NB4 (cell line): ENCODE results near the gene CCDC34.

ENCODE experiments used
- MYC ChIP-seq: IDR thresholded peaks from 2 replicates; pipeline ENCODE4 v1.6.1; 2011; ENCODE audit warnings: low read depth, low read length
- POLR2A ChIP-seq: IDR thresholded peaks from 2 replicates; pipeline ENCODE4 v1.6.1; 2011; ENCODE audit warnings: mild to moderate bottlenecking; ENCODE audit not compliant: insufficient read length; ENCODE audit errors: extremely low read depth
- TF ChIP-seq, protein P1 (sequence below): IDR thresholded peaks from one replicate; pipeline ENCODE4 v1.5.1; 2012; ENCODE audit warnings: low read depth, low read length
- TF ChIP-seq, protein P2 (sequence below): IDR thresholded peaks from 2 replicates; pipeline ENCODE4 v1.6.1; 2011; ENCODE audit warnings: low read depth, low read length

DNA sequence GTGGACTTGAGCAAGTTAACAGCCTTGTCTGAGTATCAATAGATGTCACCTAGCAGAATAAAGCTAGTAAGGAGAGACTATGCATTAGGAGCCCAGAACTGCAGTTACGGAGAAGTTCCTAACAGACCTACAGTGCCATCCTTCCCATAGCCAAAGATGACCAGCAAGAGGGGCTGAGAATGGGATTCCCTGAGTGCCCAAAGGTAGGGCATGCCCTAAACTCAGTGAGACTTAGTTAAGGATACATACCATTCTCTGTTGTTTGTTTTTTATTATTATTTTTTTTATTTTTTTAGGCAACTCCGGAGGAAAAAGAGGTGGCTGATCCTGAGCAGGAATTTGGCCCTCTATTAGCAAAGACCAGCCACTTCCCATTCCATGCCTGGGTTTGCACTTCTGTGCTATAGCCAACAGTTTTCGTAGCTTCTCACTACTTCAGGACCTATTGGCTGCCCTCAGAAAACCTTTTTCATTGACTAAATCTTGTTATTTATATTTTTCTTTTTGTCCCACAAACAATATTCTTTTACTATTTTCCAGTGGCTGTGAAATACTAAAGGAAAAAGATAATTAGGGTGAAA is 33.3 kb upstream of the CCDC34 start:
- no peak for TF ChIP-seq POLR2A
- TF ChIP-seq, protein P1, sequence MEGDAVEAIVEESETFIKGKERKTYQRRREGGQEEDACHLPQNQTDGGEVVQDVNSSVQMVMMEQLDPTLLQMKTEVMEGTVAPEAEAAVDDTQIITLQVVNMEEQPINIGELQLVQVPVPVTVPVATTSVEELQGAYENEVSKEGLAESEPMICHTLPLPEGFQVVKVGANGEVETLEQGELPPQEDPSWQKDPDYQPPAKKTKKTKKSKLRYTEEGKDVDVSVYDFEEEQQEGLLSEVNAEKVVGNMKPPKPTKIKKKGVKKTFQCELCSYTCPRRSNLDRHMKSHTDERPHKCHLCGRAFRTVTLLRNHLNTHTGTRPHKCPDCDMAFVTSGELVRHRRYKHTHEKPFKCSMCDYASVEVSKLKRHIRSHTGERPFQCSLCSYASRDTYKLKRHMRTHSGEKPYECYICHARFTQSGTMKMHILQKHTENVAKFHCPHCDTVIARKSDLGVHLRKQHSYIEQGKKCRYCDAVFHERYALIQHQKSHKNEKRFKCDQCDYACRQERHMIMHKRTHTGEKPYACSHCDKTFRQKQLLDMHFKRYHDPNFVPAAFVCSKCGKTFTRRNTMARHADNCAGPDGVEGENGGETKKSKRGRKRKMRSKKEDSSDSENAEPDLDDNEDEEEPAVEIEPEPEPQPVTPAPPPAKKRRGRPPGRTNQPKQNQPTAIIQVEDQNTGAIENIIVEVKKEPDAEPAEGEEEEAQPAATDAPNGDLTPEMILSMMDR = no peak
- TF ChIP-seq, protein P2, sequence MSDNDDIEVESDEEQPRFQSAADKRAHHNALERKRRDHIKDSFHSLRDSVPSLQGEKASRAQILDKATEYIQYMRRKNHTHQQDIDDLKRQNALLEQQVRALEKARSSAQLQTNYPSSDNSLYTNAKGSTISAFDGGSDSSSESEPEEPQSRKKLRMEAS = no peak
- no peak for TF ChIP-seq MYC
